ENCODE data around the gene MICAL3. TPM values are rescaled to one million over a fixed set of nuclear protein-coding genes. Genes with fewer than 3 reads are reported as not detected.

The MICAL3 gene
- total RNA-seq, 1 donor from 2014 or later, result 103 TPM

DNA sequence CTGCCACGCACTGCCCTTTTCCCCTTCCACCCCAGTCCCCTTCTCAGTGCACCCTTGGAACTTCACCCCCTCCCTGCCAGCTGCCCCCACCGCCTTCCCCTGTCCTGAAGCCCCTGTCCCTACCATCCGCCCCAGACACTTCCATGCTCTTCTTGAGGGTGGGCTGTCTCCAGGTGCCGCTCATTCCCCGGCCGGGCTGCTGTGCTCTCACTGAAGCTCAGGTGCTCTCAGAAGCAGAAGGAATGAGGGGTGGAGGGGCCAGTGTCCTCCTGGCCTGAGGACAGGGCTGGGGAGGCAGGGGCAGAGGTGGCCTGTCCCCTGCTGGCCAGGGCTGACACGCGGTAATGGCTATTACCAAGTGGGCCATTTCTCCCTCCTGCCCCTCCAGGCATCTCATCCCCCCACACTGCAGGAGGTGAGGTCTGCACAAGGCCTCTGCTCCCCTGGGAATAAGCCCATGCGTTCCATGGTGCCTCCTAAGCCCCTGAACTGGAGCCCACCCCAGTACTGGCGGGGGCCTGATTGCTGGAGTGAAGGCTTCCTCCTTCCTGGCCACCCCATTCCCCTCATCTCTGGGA is 243.5 kb downstream of the MICAL3 start:
- DNase-seq (ENCODE audit: low spot score in 2 of 2, unreplicated experiment in 2 of 2), result no peak
- Mint-ChIP-seq H3K27me3 (ENCODE audit: low read depth) (peaks cover 2% of the 10 kb centered on the region), H3K4me1 (peaks cover 20% of the 10 kb centered on the region), H3K36me3 (no peaks in the 10 kb centered on the region), H3K27ac (peak overlapping the region; percentile 91), H3K9me3 (no peaks in the 10 kb centered on the region), H3K4me3 (no peak overlapping the region)
- TF ChIP-seq, protein P1, sequence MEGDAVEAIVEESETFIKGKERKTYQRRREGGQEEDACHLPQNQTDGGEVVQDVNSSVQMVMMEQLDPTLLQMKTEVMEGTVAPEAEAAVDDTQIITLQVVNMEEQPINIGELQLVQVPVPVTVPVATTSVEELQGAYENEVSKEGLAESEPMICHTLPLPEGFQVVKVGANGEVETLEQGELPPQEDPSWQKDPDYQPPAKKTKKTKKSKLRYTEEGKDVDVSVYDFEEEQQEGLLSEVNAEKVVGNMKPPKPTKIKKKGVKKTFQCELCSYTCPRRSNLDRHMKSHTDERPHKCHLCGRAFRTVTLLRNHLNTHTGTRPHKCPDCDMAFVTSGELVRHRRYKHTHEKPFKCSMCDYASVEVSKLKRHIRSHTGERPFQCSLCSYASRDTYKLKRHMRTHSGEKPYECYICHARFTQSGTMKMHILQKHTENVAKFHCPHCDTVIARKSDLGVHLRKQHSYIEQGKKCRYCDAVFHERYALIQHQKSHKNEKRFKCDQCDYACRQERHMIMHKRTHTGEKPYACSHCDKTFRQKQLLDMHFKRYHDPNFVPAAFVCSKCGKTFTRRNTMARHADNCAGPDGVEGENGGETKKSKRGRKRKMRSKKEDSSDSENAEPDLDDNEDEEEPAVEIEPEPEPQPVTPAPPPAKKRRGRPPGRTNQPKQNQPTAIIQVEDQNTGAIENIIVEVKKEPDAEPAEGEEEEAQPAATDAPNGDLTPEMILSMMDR (IDR thresholded peaks at IDR 0.05; ENCODE audit: unreplicated experiment), result no peak

GRCh38 chr22:17780116-17780740 is 244.1 kb downstream of the MICAL3 start:
- peaks cover 2% of the 10 kb centered on the region for H3K27me3 Mint-ChIP-seq (ENCODE audit: low read depth)
- DNase-seq (ENCODE audit: low spot score in 2 of 2, unreplicated experiment in 2 of 2), result no peak
- H3K4me1 Mint-ChIP-seq, result peaks cover 20% of the 10 kb centered on the region
- no peak overlapping the region for H3K27ac Mint-ChIP-seq
- H3K9me3 Mint-ChIP-seq, result no peaks in the 10 kb centered on the region
- no peaks in the 10 kb centered on the region for H3K36me3 Mint-ChIP-seq
- H3K4me3 Mint-ChIP-seq, result no peak overlapping the region
- TF ChIP-seq, protein P1 (IDR thresholded peaks at IDR 0.05; ENCODE audit: unreplicated experiment), result no peak

GRCh38 chr22:17779286-17780115 is 244.9 kb downstream of the MICAL3 start:
- no peak for DNase-seq (ENCODE audit: low spot score in 2 of 2, unreplicated experiment in 2 of 2)
- Mint-ChIP-seq H3K9me3 (no peaks in the 10 kb centered on the region), H3K27ac (no peak overlapping the region), H3K4me1 (peaks cover 20% of the 10 kb centered on the region), H3K36me3 (no peaks in the 10 kb centered on the region), H3K27me3 (ENCODE audit: low read depth) (peaks cover 2% of the 10 kb centered on the region), H3K4me3 (no peak overlapping the region)
- TF ChIP-seq, protein P1 (IDR thresholded peaks at IDR 0.05; ENCODE audit: unreplicated experiment), result no peak

- TF ChIP-seq, protein P1 (IDR thresholded peaks at IDR 0.05; ENCODE audit: unreplicated experiment), result no peak
- Mint-ChIP-seq H3K4me3 (no peak overlapping the region), H3K27me3 (ENCODE audit: low read depth) (peaks cover 2% of the 10 kb centered on the region), H3K9me3 (no peaks in the 10 kb centered on the region), H3K27ac (no peak overlapping the region), H3K4me1 (peaks cover 21% of the 10 kb centered on the region), H3K36me3 (no peaks in the 10 kb centered on the region)
- DNase-seq (ENCODE audit: low spot score in 2 of 2, unreplicated experiment in 2 of 2), result no peak
Observed at GRCh38 chr22:17778412-17778976, 245.9 kb downstream of the MICAL3 start.

GRCh38 chr22:17777717-17778044 is 246.7 kb downstream of the MICAL3 start:
- H3K4me1 Mint-ChIP-seq, result peaks cover 29% of the 10 kb centered on the region
- no peaks in the 10 kb centered on the region for H3K9me3 Mint-ChIP-seq
- TF ChIP-seq, protein P1 (IDR thresholded peaks at IDR 0.05; ENCODE audit: unreplicated experiment), result no peak
- no peak for DNase-seq (ENCODE audit: low spot score in 2 of 2, unreplicated experiment in 2 of 2)
- no peaks in the 10 kb centered on the region for H3K36me3 Mint-ChIP-seq
- peaks cover 2% of the 10 kb centered on the region for H3K27me3 Mint-ChIP-seq (ENCODE audit: low read depth)
- no peak overlapping the region for H3K4me3 Mint-ChIP-seq
- H3K27ac Mint-ChIP-seq, result no peak overlapping the region

All from mesothelial cell of epicardium (in vitro differentiated cells).